Spleen (tissue), 11 donors: ENCODE measurements around the gene CELA2A. TPM values are rescaled to one million over a fixed set of nuclear protein-coding genes. Genes with fewer than 3 reads are reported as not detected.
A peak's percentile ranks its signal among the peaks of the same experiment; 100 is the strongest.

Experiments
- DNase-seq: peaks from one replicate; pipeline ENCODE4 v3.0.0-alpha.2; 2020
- H3K27ac ChIP-seq, 8 donors: fragments of 200-600 bp; sonication (generic) in 7 of 8; 1 replicate in 4 of 8; 2 replicates in 4 of 8; pipeline versions ENCODE4 v1.5.0 to v1.8.0; 2016 to 2021; ENCODE audit warnings: inconsistent platforms in 4 of 8, mild to moderate bottlenecking in 4 of 8, moderate library complexity in 1 of 8
- H3K27me3 ChIP-seq, 7 donors: fragments of 200-600 bp; sonication (generic) in 6 of 7; replicated peaks in 1 of 7; 1 replicate in 4 of 7; 2 replicates in 3 of 7; pipeline versions ENCODE4 v1.5.0 to v1.8.0; 2016 to 2021; ENCODE audit warnings: inconsistent platforms in 3 of 7, mild to moderate bottlenecking in 1 of 7
- H3K36me3 ChIP-seq, 6 donors: fragments of 200-600 bp; sonication (generic) in 5 of 6; 1 replicate in 4 of 6; 2 replicates in 2 of 6; pipeline versions ENCODE4 v1.5.0 to v1.8.0; 2016 to 2021; ENCODE audit warnings: inconsistent platforms in 2 of 6
- H3K4me1 ChIP-seq, 6 donors: fragments of 200-600 bp; sonication (generic) in 5 of 6; 1 replicate in 3 of 6; 2 replicates in 3 of 6; pipeline versions ENCODE4 v1.5.0 to v1.8.0; 2016 to 2021; ENCODE audit warnings: inconsistent platforms in 3 of 6
- H3K4me3 ChIP-seq, 8 donors: fragments of 200-600 bp; sonication (generic) in 7 of 8; 1 replicate in 4 of 8; 2 replicates in 4 of 8; pipeline versions ENCODE4 v1.5.0 to v1.8.0; 2016 to 2021; ENCODE audit warnings: inconsistent platforms in 4 of 8, mild to moderate bottlenecking in 4 of 8, moderate library complexity in 2 of 8
- H3K9me3 ChIP-seq, 8 donors: fragments of 200-600 bp; sonication (generic) in 7 of 8; 1 replicate in 4 of 8; 2 replicates in 4 of 8; pipeline versions ENCODE4 v1.5.0 to v1.8.0; 2016 to 2021; ENCODE audit warnings: inconsistent platforms in 4 of 8
- POLR2A ChIP-seq, 3 donors: fragments of 450-650 bp; IDR thresholded peaks; one replicate each; pipeline ENCODE4 v1.5.1; 2017; ENCODE audit warnings: antibody characterized with exemption in 3 of 3, mild to moderate bottlenecking in 1 of 3
- POLR2AphosphoS5 ChIP-seq, 3 donors: sonication (generic); formaldehyde crosslinking; IDR thresholded peaks; one replicate each; pipeline ENCODE4 v1.5.1; 2017; ENCODE audit warnings: antibody characterized with exemption in 3 of 3
- WGBS, 5 donors: extraction: QIAGEN DNeasy Blood & Tissue Kit in 3 of 5; methylation state at CpG; one replicate each; pipeline versions ENCODE4 v1.1.5 to v1.1.7; 2013 to 2018; 5-methylcytosine and 5-hydroxymethylcytosine counted together
- intact Hi-C: fragments of 100-400 bp; cut with DNase I; formaldehyde crosslinking; loops from one replicate; pipeline ENCODE4 v1.15.0; 2023; ENCODE audit warnings: low total_unique reads
- polyA plus RNA-seq, 3 donors: library from polyadenylated mRNA; stranded (reverse); fragments of 200-250 nt; gene quantifications; one replicate each; pipeline ENCODE4 v1.2.1, GENCODE V29; 2013
- total RNA-seq, 7 donors: library from RNA; depleted of rRNA in 3 of 7; stranded (reverse); fragments of >200 nt in 3 of 7; fragmentation: NEBNext Ultra II Directional in 4 of 7; extraction: Animal tissue kit (Norgen Biotek cat#: 25700) in 4 of 7; gene quantifications; one replicate each; pipeline versions ENCODE4 v1.1.0 to v1.2.1, GENCODE V29; 2016 to 2021
- TF ChIP-seq, protein P1 (sequence below), 11 experiments: fragments of 200-600 bp in 7 of 11; fragments of 450-650 bp in 4 of 11; sonication (generic) in 4 of 11; IDR thresholded peaks in 8 of 11; conservative IDR thresholded peaks in 3 of 11; 1 replicate in 7 of 11; 2 replicates in 4 of 11; pipeline versions ENCODE4 v1.4.0 to v1.8.0; 2016 to 2021; ENCODE audit warnings: antibody characterized with exemption in 11 of 11, inconsistent platforms in 4 of 11, mild to moderate bottlenecking in 1 of 11
- donor health status: healthy with polysubstance abuse.
- donor health status: DM: no; HTN: no; CAD: no; lungs with moderate emphysema.
- donor health status: DM: no; HTN: no; CAD: no.
- donor health status: Bipolar disorder and iron deficiency.
- donor health status: healthy.
- donor health status: DM: no; HTN: no; CAD: no.
- donor health status: DM: yes; HTN: yes; CAD: no.

The CELA2A gene
- total and polyA plus RNA-seq, 10 donors: 0.09 to 0.79 (median 0.30) TPM; not detected in 4

GRCh38 chr1:15411593-15412137, 44.9 kb upstream of the CELA2A start:
- intact Hi-C loops: no loop called here
- 3 to 24% (median 9%) methylated on average over 4 to 12 of the region's 12 CpGs for WGBS, 5 donors
- Histone ChIP-seq H3K27me3 (no peaks in the 10 kb centered on the region), H3K4me3 (peak overlapping the region; percentile 69 to 97 (median 88)), H3K36me3 (peaks cover 0 to 39% (median 3%) of the 10 kb centered on the region in 6 donors), H3K27ac (peak overlapping the region; percentile 14 to 96 (median 88)), H3K9me3 (no peaks in the 10 kb centered on the region), H3K4me1 (peaks cover 55 to 84% (median 68%) of the 10 kb centered on the region in 6 donors)
- TF ChIP-seq, protein P1, sequence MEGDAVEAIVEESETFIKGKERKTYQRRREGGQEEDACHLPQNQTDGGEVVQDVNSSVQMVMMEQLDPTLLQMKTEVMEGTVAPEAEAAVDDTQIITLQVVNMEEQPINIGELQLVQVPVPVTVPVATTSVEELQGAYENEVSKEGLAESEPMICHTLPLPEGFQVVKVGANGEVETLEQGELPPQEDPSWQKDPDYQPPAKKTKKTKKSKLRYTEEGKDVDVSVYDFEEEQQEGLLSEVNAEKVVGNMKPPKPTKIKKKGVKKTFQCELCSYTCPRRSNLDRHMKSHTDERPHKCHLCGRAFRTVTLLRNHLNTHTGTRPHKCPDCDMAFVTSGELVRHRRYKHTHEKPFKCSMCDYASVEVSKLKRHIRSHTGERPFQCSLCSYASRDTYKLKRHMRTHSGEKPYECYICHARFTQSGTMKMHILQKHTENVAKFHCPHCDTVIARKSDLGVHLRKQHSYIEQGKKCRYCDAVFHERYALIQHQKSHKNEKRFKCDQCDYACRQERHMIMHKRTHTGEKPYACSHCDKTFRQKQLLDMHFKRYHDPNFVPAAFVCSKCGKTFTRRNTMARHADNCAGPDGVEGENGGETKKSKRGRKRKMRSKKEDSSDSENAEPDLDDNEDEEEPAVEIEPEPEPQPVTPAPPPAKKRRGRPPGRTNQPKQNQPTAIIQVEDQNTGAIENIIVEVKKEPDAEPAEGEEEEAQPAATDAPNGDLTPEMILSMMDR (IDR thresholded peaks at IDR 0.05 in 8 of 11, conservative IDR thresholded peaks at IDR 0.05 in 3 of 11): no peak
- TF ChIP-seq POLR2AphosphoS5 (IDR thresholded peaks at IDR 0.05) (peak; percentile 79 to 88 (median 82)), POLR2A (IDR thresholded peaks at IDR 0.05) (no peak)
- peak; percentile 96 for DNase-seq

GRCh38 chr1:15412175-15412800, 44.2 kb upstream of the CELA2A start:
- intact Hi-C loops: no loop called here
- Histone ChIP-seq H3K4me1 (peaks cover 61 to 84% (median 74%) of the 10 kb centered on the region in 6 donors), H3K27me3 (no peaks in the 10 kb centered on the region), H3K9me3 (no peaks in the 10 kb centered on the region), H3K36me3 (peaks cover 0 to 39% (median 3%) of the 10 kb centered on the region in 6 donors), H3K27ac (peak overlapping the region; percentile 14 to 96 (median 88)), H3K4me3 (peak overlapping the region; percentile 69 to 97 (median 88))
- TF ChIP-seq, protein P1 (IDR thresholded peaks at IDR 0.05 in 8 of 11, conservative IDR thresholded peaks at IDR 0.05 in 3 of 11): no peak
- TF ChIP-seq POLR2A (IDR thresholded peaks at IDR 0.05) (no peak), POLR2AphosphoS5 (IDR thresholded peaks at IDR 0.05) (no peak)
- no peak for DNase-seq
- 40 to 60% (median 55%) methylated on average over 16 of the region's 16 CpGs for WGBS, 5 donors

DNA sequence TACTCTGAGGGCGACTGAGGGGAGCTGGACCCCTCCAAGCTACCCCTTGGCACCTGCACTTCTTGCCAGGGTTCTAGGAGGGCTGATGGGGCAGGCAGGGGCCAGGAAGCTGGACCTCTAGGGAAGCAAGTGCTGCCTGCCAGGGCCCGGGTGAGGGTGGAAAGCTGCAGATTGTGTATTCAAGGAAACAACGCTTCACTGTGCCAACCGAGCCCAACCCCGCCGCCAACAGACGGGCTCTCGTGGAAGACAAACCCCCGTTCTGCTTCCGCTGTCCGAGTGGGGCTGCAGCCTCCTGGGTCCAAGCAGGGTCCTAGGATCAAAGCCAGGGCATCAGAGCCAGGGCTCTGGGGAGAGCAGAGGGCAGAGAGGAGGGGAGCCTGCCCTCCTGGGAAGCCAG, 43.7 kb upstream of the CELA2A start:
- H3K27me3 ChIP-seq: no peaks in the 10 kb centered on the region
- TF ChIP-seq, protein P1 (IDR thresholded peaks at IDR 0.05 in 8 of 11, conservative IDR thresholded peaks at IDR 0.05 in 3 of 11): no peak
- TF ChIP-seq POLR2AphosphoS5 (IDR thresholded peaks at IDR 0.05) (peak in 2 of 3 donors; percentile 48 to 59), POLR2A (IDR thresholded peaks at IDR 0.05) (no peak)
- H3K4me3 ChIP-seq: peak overlapping the region in 7 of 8 donors; percentile 86 to 97 (median 88)
- intact Hi-C loops: no loop called here
- no peaks in the 10 kb centered on the region for H3K9me3 ChIP-seq
- H3K27ac ChIP-seq: peak overlapping the region; percentile 42 to 96 (median 88)
- 36 to 70% (median 59%) methylated on average over 11 of the region's 11 CpGs for WGBS, 5 donors
- H3K4me1 ChIP-seq: peaks cover 67 to 86% (median 79%) of the 10 kb centered on the region in 6 donors
- peak; percentile 87 for DNase-seq
- H3K36me3 ChIP-seq: peaks cover 0 to 39% (median 3%) of the 10 kb centered on the region in 6 donors
